HEK293T (cell line): ENCODE data around the gene IVD.

Experiments
- FOXK2 ChIP-seq: fragments of 450-650 bp; IDR thresholded peaks from 2 replicates; pipeline ENCODE4 v1.6.1; 2016; ENCODE audit warnings: mild to moderate bottlenecking
- ZNF384 ChIP-seq: fragments of 450-650 bp; IDR thresholded peaks from 2 replicates; pipeline ENCODE4 v1.6.1; 2016
- TF ChIP-seq, protein P1 (sequence below): fragments of 450-650 bp; IDR thresholded peaks from 2 replicates; pipeline ENCODE4 v1.6.1; 2016

DNA sequence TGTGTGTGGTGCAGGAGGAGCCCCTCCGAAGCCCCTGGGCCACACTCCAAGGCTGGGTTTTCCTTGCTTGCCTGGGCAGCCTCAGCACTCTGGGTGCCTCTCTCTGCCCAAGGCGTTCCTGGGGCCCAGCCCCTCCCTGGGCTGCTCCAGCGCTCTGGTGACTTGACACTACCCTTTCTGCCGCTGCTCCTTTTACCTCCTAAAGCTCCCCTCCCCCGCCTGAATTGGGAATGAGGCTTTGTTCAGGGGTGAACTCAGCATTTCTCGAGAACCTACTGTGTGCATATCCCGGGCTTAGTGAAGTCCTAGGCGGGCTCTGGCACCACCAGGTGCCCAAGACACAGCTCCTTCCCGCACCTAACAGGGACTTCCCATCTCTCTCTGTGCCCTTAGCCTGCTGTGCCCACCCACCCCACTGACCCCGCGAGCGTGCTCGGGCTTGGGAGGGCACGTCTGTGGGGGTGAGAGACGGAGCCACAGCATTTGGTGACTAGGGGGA, 33.9 kb downstream of the IVD start:
- no peak for TF ChIP-seq FOXK2
- no peak for TF ChIP-seq ZNF384
- TF ChIP-seq, protein P1, sequence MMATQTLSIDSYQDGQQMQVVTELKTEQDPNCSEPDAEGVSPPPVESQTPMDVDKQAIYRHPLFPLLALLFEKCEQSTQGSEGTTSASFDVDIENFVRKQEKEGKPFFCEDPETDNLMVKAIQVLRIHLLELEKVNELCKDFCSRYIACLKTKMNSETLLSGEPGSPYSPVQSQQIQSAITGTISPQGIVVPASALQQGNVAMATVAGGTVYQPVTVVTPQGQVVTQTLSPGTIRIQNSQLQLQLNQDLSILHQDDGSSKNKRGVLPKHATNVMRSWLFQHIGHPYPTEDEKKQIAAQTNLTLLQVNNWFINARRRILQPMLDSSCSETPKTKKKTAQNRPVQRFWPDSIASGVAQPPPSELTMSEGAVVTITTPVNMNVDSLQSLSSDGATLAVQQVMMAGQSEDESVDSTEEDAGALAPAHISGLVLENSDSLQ: no peak
